HEK293T (cell line): ENCODE results near the gene XIRP2.

Experiments used
- CTCF ChIA-PET: fragments of 350-600 bp; formaldehyde crosslinking; extraction: SDS; loops from one replicate; lab custom pipeline; 2021; ENCODE audit warnings: antibody characterized with exemption, inconsistent platforms; lab: Yijun Ruan, JAX
- POLR2A ChIA-PET: fragments of 350-600 bp; formaldehyde crosslinking; extraction: SDS; loops from one replicate; lab custom pipeline; 2020; ENCODE audit warnings: antibody characterized with exemption, inconsistent platforms; lab: Yijun Ruan, JAX
- DNase-seq: peaks from one replicate; pipeline ENCODE4 v3.0.0; 2012; ENCODE audit warnings: mixed read lengths; ENCODE audit errors: extremely low spot score
- ARNT ChIP-seq: fragments of 450-650 bp; IDR thresholded peaks from 2 replicates; pipeline ENCODE4 v1.6.1; 2017; ENCODE audit warnings: mild to moderate bottlenecking
- BHLHE40 ChIP-seq: fragments of 450-650 bp; IDR thresholded peaks from 2 replicates; pipeline ENCODE4 v1.6.1; 2016; ENCODE audit warnings: mild to moderate bottlenecking, moderate library complexity, borderline replicate concordance
- CTBP1 ChIP-seq: fragments of 450-650 bp; IDR thresholded peaks from 2 replicates; pipeline ENCODE4 v1.6.1; 2016; ENCODE audit warnings: borderline replicate concordance
- ELF4 ChIP-seq: fragments of 450-650 bp; IDR thresholded peaks from 2 replicates; pipeline ENCODE4 v1.6.1; 2017; ENCODE audit warnings: antibody characterized with exemption
- FOXA1 ChIP-seq: fragments of 450-650 bp; IDR thresholded peaks from 2 replicates; pipeline ENCODE4 v1.6.1; 2016; ENCODE audit warnings: mild to moderate bottlenecking
- FOXK2 ChIP-seq: fragments of 450-650 bp; IDR thresholded peaks from 2 replicates; pipeline ENCODE4 v1.6.1; 2016; ENCODE audit warnings: mild to moderate bottlenecking
- FOXM1 ChIP-seq: fragments of 450-650 bp; IDR thresholded peaks from 2 replicates; pipeline ENCODE4 v1.6.1; 2017; ENCODE audit warnings: mild to moderate bottlenecking, borderline replicate concordance
- HDGF ChIP-seq: fragments of 450-650 bp; IDR thresholded peaks from 2 replicates; pipeline ENCODE4 v1.6.1; 2017; ENCODE audit warnings: antibody characterized with exemption, borderline replicate concordance
- L3MBTL2 ChIP-seq: fragments of 450-650 bp; conservative IDR thresholded peaks from 2 replicates; pipeline ENCODE4 v1.6.1; 2016; ENCODE audit warnings: mild to moderate bottlenecking
- LEF1 ChIP-seq: fragments of 450-650 bp; IDR thresholded peaks from 2 replicates; pipeline ENCODE4 v1.6.1; 2017; ENCODE audit warnings: mild to moderate bottlenecking, borderline replicate concordance
- NFRKB ChIP-seq: fragments of 450-650 bp; IDR thresholded peaks from 2 replicates; pipeline ENCODE4 v1.6.1; 2016; ENCODE audit warnings: mild to moderate bottlenecking, moderate library complexity
- SP1 ChIP-seq: fragments of 450-650 bp; IDR thresholded peaks from 2 replicates; pipeline ENCODE4 v1.6.1; 2017
- SUZ12 ChIP-seq: fragments of 450-650 bp; IDR thresholded peaks from 2 replicates; pipeline ENCODE4 v1.6.1; 2016; ENCODE audit warnings: mild to moderate bottlenecking
- TARDBP ChIP-seq: fragments of 450-650 bp; IDR thresholded peaks from 2 replicates; pipeline ENCODE4 v1.6.1; 2016
- ZNF384 ChIP-seq: fragments of 450-650 bp; IDR thresholded peaks from 2 replicates; pipeline ENCODE4 v1.6.1; 2016
- TF ChIP-seq, protein P1 (sequence below): fragments of 450-650 bp; IDR thresholded peaks from 2 replicates; pipeline ENCODE4 v1.6.1; 2016

XIRP2 gene

GRCh38 chr2:166944909-166945308 is 56.6 kb downstream of the XIRP2 start:
- POLR2A ChIA-PET, result no interaction called here
- TF ChIP-seq SP1, result no peak
- no peak for TF ChIP-seq ARNT
- no peak for TF ChIP-seq SUZ12
- TF ChIP-seq CTBP1, result no peak
- no peak for TF ChIP-seq TARDBP
- TF ChIP-seq, protein P1, sequence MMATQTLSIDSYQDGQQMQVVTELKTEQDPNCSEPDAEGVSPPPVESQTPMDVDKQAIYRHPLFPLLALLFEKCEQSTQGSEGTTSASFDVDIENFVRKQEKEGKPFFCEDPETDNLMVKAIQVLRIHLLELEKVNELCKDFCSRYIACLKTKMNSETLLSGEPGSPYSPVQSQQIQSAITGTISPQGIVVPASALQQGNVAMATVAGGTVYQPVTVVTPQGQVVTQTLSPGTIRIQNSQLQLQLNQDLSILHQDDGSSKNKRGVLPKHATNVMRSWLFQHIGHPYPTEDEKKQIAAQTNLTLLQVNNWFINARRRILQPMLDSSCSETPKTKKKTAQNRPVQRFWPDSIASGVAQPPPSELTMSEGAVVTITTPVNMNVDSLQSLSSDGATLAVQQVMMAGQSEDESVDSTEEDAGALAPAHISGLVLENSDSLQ, result no peak
- TF ChIP-seq ZNF384, result no peak
- TF ChIP-seq LEF1, result no peak
- TF ChIP-seq L3MBTL2, result no peak
- TF ChIP-seq ELF4, result no peak
- TF ChIP-seq BHLHE40, result no peak
- no peak for TF ChIP-seq HDGF
- TF ChIP-seq FOXM1, result no peak
- no peak for TF ChIP-seq FOXA1
- no peak for TF ChIP-seq NFRKB
- TF ChIP-seq FOXK2, result no peak
- CTCF ChIA-PET, result no interaction called here
- no peak for DNase-seq

DNA sequence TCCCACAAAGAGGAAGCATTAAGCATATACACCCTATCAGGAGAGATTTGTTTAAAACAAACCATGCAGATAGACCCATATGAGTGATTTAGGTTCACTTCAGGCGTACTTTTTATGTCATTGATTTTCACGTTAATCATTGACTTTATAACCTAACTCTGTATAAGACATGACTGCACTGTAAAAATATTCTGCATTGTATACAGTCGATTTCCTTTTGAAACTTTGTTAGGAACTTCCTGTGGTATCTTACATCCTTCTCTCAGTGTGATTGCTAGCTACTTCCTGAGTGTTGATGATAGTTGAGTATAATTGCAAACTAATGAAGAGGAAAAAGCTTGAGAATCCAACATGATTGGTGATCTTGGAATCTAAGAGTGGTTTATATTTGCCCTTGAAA is 69.4 kb downstream of the XIRP2 start:
- no peak for TF ChIP-seq LEF1
- no peak for TF ChIP-seq NFRKB
- TF ChIP-seq ARNT, result no peak
- TF ChIP-seq SP1, result no peak
- TF ChIP-seq CTBP1, result no peak
- TF ChIP-seq L3MBTL2, result no peak
- TF ChIP-seq ELF4, result no peak
- no peak for TF ChIP-seq ZNF384
- TF ChIP-seq, protein P1, result no peak
- TF ChIP-seq HDGF, result no peak
- TF ChIP-seq FOXK2, result no peak
- no peak for TF ChIP-seq SUZ12
- no peak for TF ChIP-seq FOXM1
- no peak for TF ChIP-seq FOXA1
- no peak for TF ChIP-seq BHLHE40
- no peak for TF ChIP-seq TARDBP
- ChIA-PET CTCF (no interaction called here), POLR2A (no interaction called here)
- no peak for DNase-seq

GRCh38 chr2:166958986-166959481 is 70.8 kb downstream of the XIRP2 start:
- POLR2A ChIA-PET, result no interaction called here
- TF ChIP-seq ARNT, result no peak
- no peak for TF ChIP-seq LEF1
- TF ChIP-seq CTBP1, result no peak
- TF ChIP-seq ELF4, result no peak
- no peak for TF ChIP-seq HDGF
- no peak for TF ChIP-seq FOXA1
- no peak for TF ChIP-seq FOXK2
- no peak for TF ChIP-seq NFRKB
- no peak for TF ChIP-seq TARDBP
- TF ChIP-seq FOXM1, result no peak

DNA sequence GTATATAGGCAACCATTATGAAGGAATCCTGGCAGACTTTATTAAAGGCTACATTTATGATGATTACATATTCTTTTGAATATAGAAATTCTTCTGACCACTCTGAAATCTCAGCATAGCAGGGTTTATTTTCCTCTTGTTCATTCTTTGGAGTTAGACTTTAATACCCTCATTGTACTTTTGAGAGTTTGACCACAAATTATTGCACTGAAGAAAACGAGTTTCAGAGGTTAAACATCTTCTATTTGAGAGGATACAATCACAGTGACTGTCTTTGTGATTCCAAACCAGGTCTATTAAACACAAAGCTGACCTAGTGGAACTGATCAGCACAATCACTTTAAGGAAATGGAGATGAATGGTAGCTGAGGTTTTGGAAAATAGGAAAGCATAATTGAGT is 71.3 kb downstream of the XIRP2 start:
- TF ChIP-seq ELF4 (no peak), ARNT (no peak), ZNF384 (no peak), HDGF (no peak), LEF1 (no peak), CTBP1 (no peak), BHLHE40 (no peak), SUZ12 (no peak), L3MBTL2 (no peak), FOXA1 (no peak), TARDBP (no peak), SP1 (no peak), FOXM1 (no peak), NFRKB (no peak), FOXK2 (no peak)
- TF ChIP-seq, protein P1, result no peak
- DNase-seq, result no peak
- ChIA-PET POLR2A (no interaction called here), CTCF (no interaction called here)

More at GRCh38 chr2:166958986-166959481, 70.8 kb downstream of the XIRP2 start:
- no peak for DNase-seq
- CTCF ChIA-PET, result no interaction called here

GRCh38 chr2:166960702-166961270 is 72.5 kb downstream of the XIRP2 start:
- TF ChIP-seq SP1 (no peak), TARDBP (no peak), ARNT (no peak), L3MBTL2 (no peak), LEF1 (no peak), ELF4 (no peak), ZNF384 (no peak), HDGF (no peak), SUZ12 (no peak), FOXA1 (no peak), NFRKB (no peak), FOXM1 (no peak), CTBP1 (no peak), FOXK2 (no peak), BHLHE40 (no peak)
- TF ChIP-seq, protein P1, result no peak
- CTCF ChIA-PET, result interaction anchor here (0.5 kb wide), 1 partner anchor 1157 kb away, joined by 3 read pairs; no protein-coding TSS in a partner anchor
- no peak for DNase-seq
- POLR2A ChIA-PET, result no interaction called here
